ENCODE data around the gene LBHD2. TPM values are rescaled to one million over a fixed set of nuclear protein-coding genes. Genes with fewer than 3 reads are reported as not detected.

LBHD2 gene
- total and polyA plus RNA-seq, 7 donors: 0.17 TPM; not detected in 6

DNA sequence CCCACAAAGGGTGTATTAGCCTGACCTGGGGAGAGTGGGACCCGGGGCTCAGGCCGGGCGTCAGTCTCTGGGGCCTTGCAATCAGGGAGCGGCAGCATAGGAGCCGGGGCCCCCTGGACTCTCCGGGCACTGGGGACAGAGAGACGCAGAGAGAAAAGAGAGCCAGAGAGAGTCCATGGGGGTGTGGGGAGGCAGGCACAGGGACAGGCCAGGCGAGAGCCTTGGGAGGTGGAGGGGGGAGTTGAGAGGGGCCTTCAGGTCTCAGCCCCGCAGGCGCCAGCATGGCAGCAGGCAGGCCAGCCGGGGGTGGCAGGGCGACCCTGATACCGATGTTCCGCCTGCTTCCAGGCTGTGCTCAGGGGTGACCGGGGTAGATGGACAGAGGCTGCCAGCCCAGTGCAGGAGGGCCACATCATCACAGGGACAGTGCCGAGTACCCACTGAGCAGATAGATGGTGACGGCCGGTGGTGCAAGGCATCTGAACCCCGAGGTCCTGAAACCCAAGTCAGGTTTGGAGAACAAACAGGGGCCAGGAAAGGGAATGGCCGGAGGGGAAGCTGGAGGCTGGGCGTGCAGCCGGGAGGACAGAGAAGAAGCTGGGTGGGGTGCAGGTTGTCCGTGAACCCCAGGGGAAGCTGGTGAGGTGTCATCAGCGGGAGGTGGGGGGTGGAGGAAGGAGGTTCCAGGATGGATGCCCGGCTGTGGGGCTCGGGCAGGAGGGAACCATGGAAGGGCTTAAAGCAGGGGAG is 13.4 kb downstream of the LBHD2 start:
- Histone ChIP-seq H3K9me3 (no peaks in the 10 kb centered on the region), H3K27me3 (peaks cover 11 to 23% (median 11%) of the 10 kb centered on the region in 3 donors), H3K4me1 (peaks cover 0 to 6% (median 5%) of the 10 kb centered on the region in 4 donors), H3K27ac (no peak overlapping the region), H3K36me3 (no peaks in the 10 kb centered on the region), H3K4me3 (no peak overlapping the region)
- no peak for TF ChIP-seq EP300 (IDR thresholded peaks at IDR 0.05)
- TF ChIP-seq, protein P1, sequence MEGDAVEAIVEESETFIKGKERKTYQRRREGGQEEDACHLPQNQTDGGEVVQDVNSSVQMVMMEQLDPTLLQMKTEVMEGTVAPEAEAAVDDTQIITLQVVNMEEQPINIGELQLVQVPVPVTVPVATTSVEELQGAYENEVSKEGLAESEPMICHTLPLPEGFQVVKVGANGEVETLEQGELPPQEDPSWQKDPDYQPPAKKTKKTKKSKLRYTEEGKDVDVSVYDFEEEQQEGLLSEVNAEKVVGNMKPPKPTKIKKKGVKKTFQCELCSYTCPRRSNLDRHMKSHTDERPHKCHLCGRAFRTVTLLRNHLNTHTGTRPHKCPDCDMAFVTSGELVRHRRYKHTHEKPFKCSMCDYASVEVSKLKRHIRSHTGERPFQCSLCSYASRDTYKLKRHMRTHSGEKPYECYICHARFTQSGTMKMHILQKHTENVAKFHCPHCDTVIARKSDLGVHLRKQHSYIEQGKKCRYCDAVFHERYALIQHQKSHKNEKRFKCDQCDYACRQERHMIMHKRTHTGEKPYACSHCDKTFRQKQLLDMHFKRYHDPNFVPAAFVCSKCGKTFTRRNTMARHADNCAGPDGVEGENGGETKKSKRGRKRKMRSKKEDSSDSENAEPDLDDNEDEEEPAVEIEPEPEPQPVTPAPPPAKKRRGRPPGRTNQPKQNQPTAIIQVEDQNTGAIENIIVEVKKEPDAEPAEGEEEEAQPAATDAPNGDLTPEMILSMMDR (IDR thresholded peaks at IDR 0.05): no peak
- no peak for TF ChIP-seq POLR2A (IDR thresholded peaks at IDR 0.05)
- TF ChIP-seq POLR2AphosphoS5 (IDR thresholded peaks at IDR 0.05): no peak
- 90 to 92% methylated on average over 26 of the region's 26 CpGs for whole genome bisulfite sequencing, 2 donors
- no peak for DNase-seq
- intact Hi-C loops (cut with DNase I): no loop called here

DNA sequence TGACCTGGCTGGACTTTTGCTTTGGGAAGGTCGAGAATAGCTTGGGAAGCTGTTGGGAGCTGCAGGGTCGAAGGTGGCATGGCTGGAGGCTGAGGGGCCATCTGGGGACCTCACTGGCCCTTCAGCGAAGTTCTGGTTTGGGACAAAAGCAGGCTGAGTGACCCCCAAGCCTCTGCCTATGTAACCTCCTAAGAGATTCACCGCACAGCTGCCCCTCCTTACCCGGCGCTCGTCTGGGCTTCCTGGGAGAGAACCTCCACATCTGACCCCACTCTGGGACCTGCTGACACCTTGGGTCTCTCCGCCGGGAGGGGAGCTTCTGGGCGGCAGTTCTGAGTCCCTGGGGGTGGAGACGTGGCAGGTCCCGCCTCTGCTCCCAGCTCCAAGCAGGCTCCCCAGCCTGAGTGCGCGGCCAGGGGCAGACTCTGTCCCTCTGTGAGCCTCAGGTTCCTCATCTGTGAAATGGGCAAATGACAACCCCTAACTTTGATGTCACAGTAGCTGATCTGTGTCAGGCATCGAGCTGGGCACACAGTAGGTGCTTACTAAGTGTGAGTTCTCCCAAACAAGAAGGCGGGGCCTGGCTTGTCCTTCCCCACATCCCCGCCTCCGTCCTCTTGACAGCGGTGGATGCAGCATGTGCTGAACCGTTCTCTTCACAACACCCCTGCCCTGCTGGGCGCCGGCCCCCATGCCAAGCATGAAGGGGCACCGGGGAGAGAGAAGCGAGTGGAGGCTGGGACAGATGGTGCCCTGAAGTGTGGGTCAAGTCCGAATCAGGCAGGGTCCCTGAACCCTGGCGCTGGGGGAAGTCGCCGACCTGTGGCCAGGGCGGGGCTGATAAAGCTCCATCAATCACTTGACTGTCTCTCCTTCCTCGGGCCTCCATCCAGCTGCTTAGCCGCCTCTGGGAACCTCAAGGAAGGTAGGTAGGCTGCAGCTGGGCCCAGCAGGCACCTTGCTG is 14.3 kb downstream of the LBHD2 start:
- Histone ChIP-seq H3K4me3 (no peak overlapping the region), H3K36me3 (no peaks in the 10 kb centered on the region), H3K27me3 (peaks cover 18 to 32% (median 20%) of the 10 kb centered on the region in 3 donors), H3K9me3 (no peaks in the 10 kb centered on the region), H3K4me1 (peaks cover 0 to 14% (median 9%) of the 10 kb centered on the region in 4 donors), H3K27ac (no peak overlapping the region)
- WGBS, 2 donors: 72 to 78% methylated on average over 31 of the region's 31 CpGs
- intact Hi-C loops (cut with DNase I): no loop called here
- no peak for DNase-seq
- no peak for TF ChIP-seq EP300 (IDR thresholded peaks at IDR 0.05)
- TF ChIP-seq, protein P1 (IDR thresholded peaks at IDR 0.05): no peak
- no peak for TF ChIP-seq POLR2AphosphoS5 (IDR thresholded peaks at IDR 0.05)
- no peak for TF ChIP-seq POLR2A (IDR thresholded peaks at IDR 0.05)

DNA sequence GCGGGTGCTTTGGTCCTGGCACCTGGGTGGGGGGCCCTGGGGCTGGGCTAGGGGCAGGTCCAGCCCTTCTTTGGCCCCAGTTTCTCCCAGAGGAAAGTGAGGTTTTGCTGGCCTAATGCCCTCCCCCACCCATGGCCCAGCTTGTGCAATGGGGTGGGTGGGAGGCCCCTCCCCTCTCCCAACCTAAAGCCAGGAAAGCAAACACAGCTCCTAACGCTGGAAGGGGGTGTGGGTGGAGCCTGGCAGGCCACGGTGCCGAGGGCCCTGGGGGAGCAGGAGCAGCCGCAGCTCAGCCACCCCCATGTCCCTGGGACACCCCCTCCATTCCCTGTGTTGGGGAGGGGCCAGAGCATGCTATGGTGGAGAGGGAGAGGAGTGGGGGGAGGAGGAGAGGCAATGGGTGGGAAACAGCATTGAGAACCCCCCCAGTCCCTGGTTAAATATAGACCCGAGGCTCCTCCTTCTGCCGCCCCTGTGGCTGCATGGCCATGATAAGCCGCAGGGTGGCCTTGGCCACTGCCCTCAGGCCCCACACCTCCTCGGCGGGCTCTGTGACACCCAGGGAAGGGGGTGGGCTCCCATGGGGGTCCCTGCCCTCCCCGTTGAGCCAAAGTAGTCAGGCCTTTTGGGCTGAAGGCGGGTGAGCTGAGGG is 15.2 kb downstream of the LBHD2 start:
- peaks cover 0 to 23% (median 18%) of the 10 kb centered on the region in 4 donors for H3K4me1 ChIP-seq
- H3K27me3 ChIP-seq: peaks cover 26 to 41% (median 29%) of the 10 kb centered on the region in 3 donors
- H3K27ac ChIP-seq: no peak overlapping the region
- H3K4me3 ChIP-seq: no peak overlapping the region
- TF ChIP-seq EP300 (IDR thresholded peaks at IDR 0.05) (no peak), POLR2AphosphoS5 (IDR thresholded peaks at IDR 0.05) (no peak), POLR2A (IDR thresholded peaks at IDR 0.05) (no peak)
- TF ChIP-seq, protein P1 (IDR thresholded peaks at IDR 0.05): no peak
- no peaks in the 10 kb centered on the region for H3K36me3 ChIP-seq
- 68 to 74% methylated on average over 12 of the region's 12 CpGs for WGBS, 2 donors
- intact Hi-C loops (cut with DNase I): no loop called here
- no peaks in the 10 kb centered on the region for H3K9me3 ChIP-seq
- DNase-seq: no peak

DNA sequence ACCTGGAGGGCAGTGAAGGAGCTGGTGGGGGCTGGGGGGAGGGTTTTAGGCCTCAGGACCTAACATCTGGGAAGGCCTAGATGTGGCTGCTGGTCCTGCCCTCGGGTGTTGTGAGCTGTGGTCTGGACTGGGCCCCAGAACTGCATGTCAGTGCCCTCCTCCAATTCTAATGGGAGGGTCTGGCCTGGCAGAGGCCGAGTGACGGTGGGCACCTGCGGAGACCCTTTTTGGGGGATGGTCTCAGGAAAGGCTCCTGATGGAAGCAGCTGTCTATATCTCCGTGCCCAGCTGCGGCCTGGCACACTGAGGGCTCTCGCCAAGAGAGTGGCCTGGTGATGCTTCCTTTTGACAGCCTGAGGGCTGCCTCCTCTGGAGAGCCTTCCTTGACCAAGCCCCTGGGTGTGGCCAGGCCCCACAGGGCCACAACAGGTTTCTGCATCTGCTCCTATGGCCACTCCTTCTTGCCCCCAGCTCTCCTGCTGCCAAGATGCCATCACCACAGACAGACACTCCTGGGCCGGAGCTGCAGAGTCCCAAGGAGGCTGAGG is 15.8 kb downstream of the LBHD2 start:
- no peak for DNase-seq
- WGBS, 2 donors: 90 to 92% methylated on average over 8 of the region's 8 CpGs
- intact Hi-C loops (cut with DNase I): no loop called here
- Histone ChIP-seq H3K27ac (no peak overlapping the region), H3K4me1 (peaks cover 0 to 29% (median 24%) of the 10 kb centered on the region in 4 donors), H3K9me3 (no peaks in the 10 kb centered on the region), H3K4me3 (no peak overlapping the region), H3K27me3 (peaks cover 32 to 47% (median 35%) of the 10 kb centered on the region in 3 donors), H3K36me3 (no peaks in the 10 kb centered on the region)
- TF ChIP-seq EP300 (IDR thresholded peaks at IDR 0.05): no peak
- TF ChIP-seq, protein P1 (IDR thresholded peaks at IDR 0.05): no peak
- no peak for TF ChIP-seq POLR2AphosphoS5 (IDR thresholded peaks at IDR 0.05)
- TF ChIP-seq POLR2A (IDR thresholded peaks at IDR 0.05): no peak
